22Rv1 (cell line): ENCODE measurements around the gene SYNE4.

Source experiments
- CTCF ChIP-seq: fragments of 450-650 bp; IDR thresholded peaks from 2 replicates; pipeline ENCODE4 v1.5.1; 2017; ENCODE audit warnings: mild to moderate bottlenecking
- ZFX ChIP-seq: fragments of 450-650 bp; IDR thresholded peaks from 2 replicates; pipeline ENCODE4 v1.6.1; 2017; ENCODE audit warnings: antibody characterized with exemption, borderline replicate concordance

- peak; percentile 81 for TF ChIP-seq CTCF
- no peak for TF ChIP-seq ZFX
Measured at GRCh38 chr19:35959040-35959967, 49.3 kb downstream of the SYNE4 start.
